Sigmoid colon (tissue), 4 donors: ENCODE results near the gene DPY19L2.

Experiments used
- CTCF ChIP-seq, 4 experiments: fragments of 450-650 bp in 3 of 4; fragments of 200-600 bp in 1 of 4; IDR thresholded peaks; one replicate each; pipeline ENCODE4 v1.5.1; 2016 to 2019; ENCODE audit warnings: antibody characterized with exemption in 4 of 4, mild to moderate bottlenecking in 3 of 4, moderate library complexity in 2 of 4
- EP300 ChIP-seq, 4 donors: sonication (generic); formaldehyde crosslinking; IDR thresholded peaks; one replicate each; pipeline ENCODE4 v1.6.1; 2017; ENCODE audit warnings: antibody characterized with exemption in 4 of 4
- POLR2A ChIP-seq, 2 donors: fragments of 450-650 bp; IDR thresholded peaks; one replicate each; pipeline ENCODE4 v1.6.1; 2016; ENCODE audit warnings: antibody characterized with exemption in 2 of 2, mild to moderate bottlenecking in 2 of 2, moderate library complexity in 2 of 2
- POLR2AphosphoS5 ChIP-seq, 4 donors: sonication (generic); formaldehyde crosslinking; IDR thresholded peaks; one replicate each; pipeline ENCODE4 v1.6.1; 2017; ENCODE audit warnings: antibody characterized with exemption in 4 of 4

- TF ChIP-seq CTCF (IDR thresholded peaks at IDR 0.05) (no peak), POLR2A (IDR thresholded peaks at IDR 0.05) (no peak), POLR2AphosphoS5 (IDR thresholded peaks at IDR 0.05) (no peak), EP300 (IDR thresholded peaks at IDR 0.05) (no peak)
Measured at GRCh38 chr12:63706336-63706735, 38.0 kb upstream of the DPY19L2 start.
